Ascending aorta (tissue), 2 donors: ENCODE data around the gene ABCC11. TPM values are rescaled to one million over a fixed set of nuclear protein-coding genes. Genes with fewer than 3 reads are reported as not detected.

Source experiments
- DNase-seq, 2 donors: peaks; one replicate each; pipeline ENCODE4 v3.0.0-alpha.2; 2019; ENCODE audit warnings: low spot score in 2 of 2
- H3K27ac ChIP-seq, 2 donors: fragments of 200-600 bp; sonication (generic); one replicate each; pipeline ENCODE4 v1.5.1; 2016 to 2017; ENCODE audit warnings: mild to moderate bottlenecking in 1 of 2
- H3K27me3 ChIP-seq: fragments of 200-600 bp; sonication (generic); one replicate; pipeline ENCODE4 v1.5.1; 2017
- H3K36me3 ChIP-seq, 2 donors: fragments of 200-600 bp; sonication (generic); one replicate each; pipeline ENCODE4 v1.5.1; 2016
- H3K4me1 ChIP-seq, 2 donors: fragments of 200-600 bp; sonication (generic); one replicate each; pipeline ENCODE4 v1.5.1; 2016 to 2017; ENCODE audit warnings: mild to moderate bottlenecking in 1 of 2
- H3K4me3 ChIP-seq, 2 donors: fragments of 200-600 bp; sonication (generic); one replicate each; pipeline ENCODE4 v1.5.1; 2016 to 2017; ENCODE audit warnings: mild to moderate bottlenecking in 1 of 2
- H3K9me3 ChIP-seq, 2 donors: fragments of 200-600 bp; sonication (generic); one replicate each; pipeline ENCODE4 v1.5.1; 2016
- intact Hi-C: fragments of 100-400 bp; cut with DNase I; formaldehyde crosslinking; loops from one replicate; pipeline ENCODE4 v1.15.1; 2023
- total RNA-seq: library from RNA; depleted of rRNA; stranded (reverse); fragments of >200 nt; gene quantifications from one replicate; pipeline ENCODE4 v1.1.0, GENCODE V29; 2016
- TF ChIP-seq, protein P1 (sequence below), 3 experiments: fragments of 200-600 bp in 2 of 3; fragments of 450-650 bp in 1 of 3; sonication (generic) in 2 of 3; IDR thresholded peaks; one replicate each; pipeline ENCODE4 v1.5.1; 2016 to 2019; ENCODE audit warnings: antibody characterized with exemption in 3 of 3, mild to moderate bottlenecking in 1 of 3, moderate library complexity in 1 of 3

The ABCC11 gene
- total RNA-seq, 1 donor from 2014 or later: not detected

DNA sequence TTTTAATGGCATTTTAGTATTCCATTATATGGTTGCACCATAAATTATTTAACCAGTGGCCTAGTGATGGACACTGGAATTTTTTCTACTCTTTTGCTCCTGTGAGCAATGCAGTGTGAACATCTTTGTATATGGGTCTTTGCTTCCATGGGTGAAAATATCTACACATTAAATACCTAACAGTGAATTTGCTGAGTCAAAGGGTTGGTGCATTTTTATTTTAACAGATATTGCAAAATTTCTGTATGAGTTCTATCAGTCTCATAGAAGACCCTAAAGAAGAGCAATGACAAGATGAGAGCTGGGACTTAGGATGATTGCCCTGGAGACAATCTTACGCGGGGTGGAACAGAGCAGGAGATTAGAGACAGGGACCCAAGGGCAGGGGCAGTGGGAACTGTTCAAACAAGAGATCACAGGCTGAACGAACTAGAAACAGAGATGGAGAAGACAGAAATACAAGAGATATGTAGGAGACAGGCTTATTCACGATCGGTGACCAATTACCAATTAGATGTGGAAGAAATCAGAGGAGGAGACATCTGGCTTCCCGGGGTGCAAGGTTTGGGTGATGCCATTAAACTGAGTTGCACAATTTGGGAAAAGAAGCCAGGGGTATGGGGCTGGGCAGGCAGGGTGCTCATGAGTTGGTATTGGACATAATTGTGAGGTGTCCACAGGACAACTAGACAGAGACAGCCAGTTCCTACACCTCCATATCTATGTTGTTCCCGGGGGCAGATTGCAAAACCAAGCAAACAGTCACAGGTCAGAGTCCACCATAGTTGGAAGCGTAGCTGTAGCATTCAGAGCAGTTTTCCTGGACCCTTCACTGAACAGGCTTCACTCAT lies 43.1 kb downstream of the ABCC11 start:
- intact Hi-C loops: no loop called here
- no peak for DNase-seq

DNA sequence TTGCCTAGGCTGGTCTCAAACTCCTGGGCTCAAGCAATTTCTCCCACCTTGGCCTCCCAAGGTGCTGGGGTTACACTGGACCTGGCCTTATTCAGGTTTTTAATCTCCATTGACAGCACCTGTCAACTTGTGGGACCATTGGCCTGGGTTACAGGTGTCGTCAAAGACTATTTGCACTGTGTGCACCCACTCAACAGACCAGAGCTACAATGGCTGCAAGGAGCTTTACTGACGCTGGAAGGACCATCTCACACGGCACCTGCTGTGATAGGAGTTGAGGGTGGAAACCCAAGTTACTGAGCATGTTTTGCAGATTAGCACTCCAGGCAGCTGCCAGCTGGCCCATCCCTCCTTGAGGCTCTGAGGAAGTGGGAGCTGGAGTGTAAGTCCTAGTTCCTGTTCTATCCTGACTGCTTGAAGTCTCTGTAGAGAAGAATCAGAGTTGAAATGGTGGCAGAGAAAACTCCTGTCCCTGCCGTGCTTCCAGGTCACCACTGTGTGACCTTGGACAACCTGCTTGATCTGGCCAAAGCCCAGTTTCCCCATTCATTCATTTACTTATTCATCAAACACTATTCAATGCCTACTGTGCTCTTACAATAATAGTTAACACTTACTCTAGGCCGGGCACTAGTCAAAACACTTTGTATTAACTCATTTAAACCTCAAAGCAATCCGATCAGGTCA lies 45.7 kb downstream of the ABCC11 start:
- Histone ChIP-seq H3K36me3 (no peaks in the 10 kb centered on the region), H3K9me3 (no peaks in the 10 kb centered on the region), H3K4me3 (no peak overlapping the region), H3K27ac (no peak overlapping the region), H3K4me1 (no peaks in the 10 kb centered on the region), H3K27me3 (no peaks in the 10 kb centered on the region)
- intact Hi-C loops: no loop called here
- no peak for DNase-seq
- TF ChIP-seq, protein P1, sequence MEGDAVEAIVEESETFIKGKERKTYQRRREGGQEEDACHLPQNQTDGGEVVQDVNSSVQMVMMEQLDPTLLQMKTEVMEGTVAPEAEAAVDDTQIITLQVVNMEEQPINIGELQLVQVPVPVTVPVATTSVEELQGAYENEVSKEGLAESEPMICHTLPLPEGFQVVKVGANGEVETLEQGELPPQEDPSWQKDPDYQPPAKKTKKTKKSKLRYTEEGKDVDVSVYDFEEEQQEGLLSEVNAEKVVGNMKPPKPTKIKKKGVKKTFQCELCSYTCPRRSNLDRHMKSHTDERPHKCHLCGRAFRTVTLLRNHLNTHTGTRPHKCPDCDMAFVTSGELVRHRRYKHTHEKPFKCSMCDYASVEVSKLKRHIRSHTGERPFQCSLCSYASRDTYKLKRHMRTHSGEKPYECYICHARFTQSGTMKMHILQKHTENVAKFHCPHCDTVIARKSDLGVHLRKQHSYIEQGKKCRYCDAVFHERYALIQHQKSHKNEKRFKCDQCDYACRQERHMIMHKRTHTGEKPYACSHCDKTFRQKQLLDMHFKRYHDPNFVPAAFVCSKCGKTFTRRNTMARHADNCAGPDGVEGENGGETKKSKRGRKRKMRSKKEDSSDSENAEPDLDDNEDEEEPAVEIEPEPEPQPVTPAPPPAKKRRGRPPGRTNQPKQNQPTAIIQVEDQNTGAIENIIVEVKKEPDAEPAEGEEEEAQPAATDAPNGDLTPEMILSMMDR (IDR thresholded peaks at IDR 0.05): no peak

More for the DNA sequence above, 43.1 kb downstream of the ABCC11 start:
- no peaks in the 10 kb centered on the region for H3K27me3 ChIP-seq
- H3K4me1 ChIP-seq: no peaks in the 10 kb centered on the region
- no peak overlapping the region for H3K27ac ChIP-seq
- H3K36me3 ChIP-seq: no peaks in the 10 kb centered on the region
- H3K4me3 ChIP-seq: no peak overlapping the region
- TF ChIP-seq, protein P1 (IDR thresholded peaks at IDR 0.05): no peak
- H3K9me3 ChIP-seq: no peaks in the 10 kb centered on the region

DNA sequence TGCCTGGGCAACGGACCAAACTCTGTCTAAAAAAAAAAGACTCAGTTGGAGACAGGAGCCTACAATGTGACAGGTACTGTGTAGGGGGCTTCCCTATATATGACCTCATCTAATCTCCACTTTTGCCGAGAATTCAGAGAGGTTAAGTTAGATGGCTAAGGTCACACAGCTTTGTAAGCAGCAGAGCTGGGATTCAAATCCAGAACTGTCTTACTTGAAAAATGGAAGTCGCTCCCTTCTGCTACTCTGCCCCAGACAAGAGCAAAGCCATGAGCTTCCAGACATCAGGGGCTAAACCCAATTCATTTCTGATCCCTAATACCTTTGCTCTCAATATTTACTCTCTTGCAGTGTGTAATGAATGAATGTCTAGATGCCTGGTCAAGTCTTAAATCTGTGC lies 50.0 kb downstream of the ABCC11 start:
- Histone ChIP-seq H3K27ac (no peak overlapping the region), H3K4me1 (no peaks in the 10 kb centered on the region), H3K9me3 (no peaks in the 10 kb centered on the region), H3K36me3 (no peaks in the 10 kb centered on the region), H3K4me3 (no peak overlapping the region), H3K27me3 (no peaks in the 10 kb centered on the region)
- DNase-seq: no peak
- intact Hi-C loops: no loop called here
- TF ChIP-seq, protein P1 (IDR thresholded peaks at IDR 0.05): no peak

- Histone ChIP-seq H3K36me3 (no peaks in the 10 kb centered on the region), H3K9me3 (no peaks in the 10 kb centered on the region), H3K4me3 (no peak overlapping the region), H3K4me1 (no peaks in the 10 kb centered on the region), H3K27ac (no peak overlapping the region), H3K27me3 (no peaks in the 10 kb centered on the region)
- DNase-seq: no peak
- TF ChIP-seq, protein P1 (IDR thresholded peaks at IDR 0.05): no peak
- intact Hi-C loops: no loop called here
Observed at GRCh38 chr16:48194828-48195556, 52.3 kb downstream of the ABCC11 start.

GRCh38 chr16:48193846-48194245 lies 53.5 kb downstream of the ABCC11 start:
- Histone ChIP-seq H3K9me3 (no peaks in the 10 kb centered on the region), H3K4me3 (no peak overlapping the region), H3K36me3 (no peaks in the 10 kb centered on the region), H3K4me1 (no peaks in the 10 kb centered on the region), H3K27me3 (no peaks in the 10 kb centered on the region), H3K27ac (no peak overlapping the region)
- TF ChIP-seq, protein P1 (IDR thresholded peaks at IDR 0.05): no peak
- no peak for DNase-seq
- intact Hi-C loops: no loop called here
